ENCODE measurements around the gene DCTPP1.

- TF ChIP-seq POLR2A (IDR thresholded peaks at IDR 0.05; ENCODE audit: low read depth, low read length), result no peak
- TF ChIP-seq POLR2AphosphoS5 (IDR thresholded peaks at IDR 0.05; ENCODE audit: low read depth, low read length), result no peak
- TF ChIP-seq TAF1 (IDR thresholded peaks at IDR 0.05; ENCODE audit: borderline replicate concordance, low read depth, low read length), result no peak
Observed at GRCh38 chr16:30407804-30408534, 21.9 kb downstream of the DCTPP1 start.

Data from GM12892 (cell line).